IMR-90 (cell line): ENCODE data around the gene MSH5. TPM values are rescaled to one million over a fixed set of nuclear protein-coding genes. Genes with fewer than 3 reads are reported as not detected.

Source experiments
- ATAC-seq: fragments of 200-7000 bp; cut with Tn5 transposase; 2 replicates; pipeline ENCODE4 v1.9.1; 2020; ENCODE audit warnings: low read depth, mild to moderate bottlenecking, moderate library complexity
- BruUV-seq: library from RNA; stranded (reverse); fragments of 400-500 nt; replicated peaks from 2 replicates; lab custom pipeline; 2021; lab: Mats Ljungman, UMichigan
- CTCF ChIA-PET: fragments of 300-600 bp; formaldehyde crosslinking; extraction: SDS; loops from one replicate; lab custom pipeline; 2021; ENCODE audit warnings: antibody characterized with exemption; lab: Yijun Ruan, JAX
- POLR2A ChIA-PET: fragments of 300-600 bp; sonication (Branson Sonifier 250); formaldehyde crosslinking; loops from one replicate; lab custom pipeline; 2022; ENCODE audit warnings: antibody characterized with exemption; ENCODE audit not compliant: unreplicated experiment; lab: Charles Lee
- DNase-seq: peaks from one replicate; pipeline ENCODE4 v3.0.0; 2013
- H2AFZ ChIP-seq: replicated peaks from 2 replicates; pipeline ENCODE3; 2013; ENCODE audit warnings: low read length, mild to moderate bottlenecking; ENCODE audit not compliant: poor library complexity
- H2AK5ac ChIP-seq: 2 replicates; pipeline ENCODE4 v1.6.1; 2013; ENCODE audit warnings: low read depth, low read length, inconsistent platforms
- H2AK9ac ChIP-seq: replicated peaks from 2 replicates; pipeline ENCODE3; 2013; ENCODE audit warnings: mild to moderate bottlenecking, low read depth, low read length, moderate library complexity; ENCODE audit not compliant: poor library complexity
- H2BK120ac ChIP-seq: 2 replicates; pipeline ENCODE4 v1.6.1; 2013; ENCODE audit warnings: low read depth, low read length, inconsistent platforms
- H2BK15ac ChIP-seq: 3 replicates; pipeline ENCODE4 v1.6.1; 2013; ENCODE audit warnings: low read depth, low read length, inconsistent platforms
- H2BK20ac ChIP-seq: 2 replicates; pipeline ENCODE4 v1.6.1; 2013; ENCODE audit warnings: low read depth, mild to moderate bottlenecking, inconsistent platforms, low read length, moderate library complexity
- H2BK5ac ChIP-seq: 2 replicates; pipeline ENCODE4 v1.6.1; 2013; ENCODE audit warnings: mild to moderate bottlenecking, low read depth, low read length, inconsistent platforms; ENCODE audit not compliant: poor library complexity, severe bottlenecking
- H3K14ac ChIP-seq: replicated peaks from 2 replicates; pipeline ENCODE4 v1.6.1; 2013; ENCODE audit warnings: low read depth, low read length, inconsistent platforms
- H3K18ac ChIP-seq: 2 replicates; pipeline ENCODE4 v1.6.1; 2013; ENCODE audit warnings: low read depth, low read length, control low read depth
- H3K23ac ChIP-seq: 2 replicates; pipeline ENCODE4 v1.6.1; 2013; ENCODE audit warnings: low read depth, low read length, inconsistent platforms
- H3K27ac ChIP-seq: 2 replicates; pipeline ENCODE4 v1.5.1; 2013; ENCODE audit warnings: mild to moderate bottlenecking, control low read depth, low read length; ENCODE audit not compliant: insufficient read depth
- H3K27me3 ChIP-seq: 2 replicates; pipeline ENCODE4 v1.6.1; 2013; ENCODE audit warnings: low read length; ENCODE audit not compliant: control insufficient read depth, insufficient read depth
- H3K36me3 ChIP-seq: 2 replicates; pipeline ENCODE4 v1.6.1; 2013; ENCODE audit warnings: low read length, mixed read lengths; ENCODE audit not compliant: control insufficient read depth, insufficient read depth
- H3K4ac ChIP-seq: 2 replicates; pipeline ENCODE4 v1.6.1; 2013; ENCODE audit warnings: low read depth, low read length, inconsistent platforms
- H3K4me1 ChIP-seq: 2 replicates; pipeline ENCODE4 v1.6.1; 2013; ENCODE audit warnings: low read length, mixed read lengths; ENCODE audit not compliant: control insufficient read depth, insufficient read depth
- H3K4me2 ChIP-seq: 2 replicates; pipeline ENCODE4 v1.6.1; 2013; ENCODE audit warnings: low read depth, mild to moderate bottlenecking, control low read depth, low read length, moderate library complexity
- H3K4me3 ChIP-seq: 2 replicates; pipeline ENCODE4 v1.5.1; 2013; ENCODE audit warnings: low read depth, mild to moderate bottlenecking, control low read depth, low read length, moderate library complexity; ENCODE audit not compliant: insufficient read depth
- H3K56ac ChIP-seq: 2 replicates; pipeline ENCODE4 v1.6.1; 2013; ENCODE audit warnings: low read length, inconsistent platforms; ENCODE audit not compliant: insufficient read depth; ENCODE audit errors: extremely low read depth
- H3K79me1 ChIP-seq, 2 experiments: 2 replicates each; pipeline ENCODE4 v1.6.1; 2013; ENCODE audit warnings: low read length in 2 of 2, inconsistent platforms in 1 of 2, low read depth in 1 of 2
- H3K9ac ChIP-seq: 2 replicates; pipeline ENCODE4 v1.6.1; 2013; ENCODE audit warnings: low read depth, low read length, control low read depth
- H3K9me1 ChIP-seq: 2 replicates; pipeline ENCODE4 v1.6.1; 2013; ENCODE audit warnings: low read length, inconsistent platforms; ENCODE audit not compliant: insufficient read depth
- H3K9me3 ChIP-seq: 2 replicates; pipeline ENCODE4 v1.6.1; 2013; ENCODE audit warnings: low read length; ENCODE audit not compliant: control insufficient read depth, insufficient read depth
- H4K20me1 ChIP-seq: 2 replicates; pipeline ENCODE4 v1.6.1; 2013; ENCODE audit warnings: low read length, inconsistent platforms; ENCODE audit not compliant: insufficient read depth
- H4K5ac ChIP-seq: 2 replicates; pipeline ENCODE4 v1.6.1; 2013; ENCODE audit warnings: mild to moderate bottlenecking, low read depth, low read length, control low read depth
- H4K8ac ChIP-seq, 2 experiments: 2 replicates each; pipeline ENCODE4 v1.6.1; 2013; ENCODE audit warnings: low read depth in 2 of 2, low read length in 2 of 2, control low read depth in 1 of 2, inconsistent platforms in 1 of 2
- H4K91ac ChIP-seq: 2 replicates; pipeline ENCODE4 v1.6.1; 2013; ENCODE audit warnings: low read depth, low read length, inconsistent platforms; ENCODE audit not compliant: insufficient read depth
- BHLHE40 ChIP-seq: fragments of 150-350 bp; IDR thresholded peaks from 2 replicates; pipeline ENCODE4 v1.6.1; 2016; ENCODE audit warnings: mild to moderate bottlenecking, low read depth, low read length
- CEBPB ChIP-seq: IDR thresholded peaks from 2 replicates; pipeline ENCODE4 v1.6.1; 2012; ENCODE audit warnings: low read depth, low read length, improper control_type of control experiment
- ELK1 ChIP-seq: fragments of 150-350 bp; IDR thresholded peaks from 2 replicates; pipeline ENCODE4 v1.6.1; 2016; ENCODE audit warnings: low read depth, mild to moderate bottlenecking, low read length, moderate library complexity, borderline replicate concordance
- FOS ChIP-seq: fragments of 150-350 bp; IDR thresholded peaks from 2 replicates; pipeline ENCODE4 v1.6.1; 2016; ENCODE audit warnings: low read depth, low read length
- NFE2L2 ChIP-seq: fragments of 150-350 bp; IDR thresholded peaks from 2 replicates; pipeline ENCODE4 v1.6.1; 2016; ENCODE audit warnings: low read depth, mild to moderate bottlenecking, low read length
- POLR2A ChIP-seq: IDR thresholded peaks from 2 replicates; pipeline ENCODE4 v1.6.1; 2012; ENCODE audit warnings: mild to moderate bottlenecking, low read depth, low read length
- RAD21 ChIP-seq: IDR thresholded peaks from 2 replicates; pipeline ENCODE4 v1.6.1; 2012; ENCODE audit warnings: low read length, improper control_type of control experiment
- RCOR1 ChIP-seq: IDR thresholded peaks from 2 replicates; pipeline ENCODE4 v1.6.1; 2012; ENCODE audit warnings: mild to moderate bottlenecking, low read length, improper control_type of control experiment; ENCODE audit not compliant: insufficient replicate concordance
- RFX5 ChIP-seq: IDR thresholded peaks from 2 replicates; pipeline ENCODE4 v1.8.0; 2012; ENCODE audit warnings: low read depth, mild to moderate bottlenecking, low read length, moderate library complexity
- SMC3 ChIP-seq: fragments of 150-350 bp; IDR thresholded peaks from 2 replicates; pipeline ENCODE4 v1.6.1; 2016; ENCODE audit warnings: low read depth, mild to moderate bottlenecking, antibody characterized with exemption, low read length, moderate library complexity
- USF2 ChIP-seq: fragments of 150-350 bp; IDR thresholded peaks from 2 replicates; pipeline ENCODE4 v1.6.1; 2017; ENCODE audit warnings: mild to moderate bottlenecking, antibody characterized with exemption, low read length, low read depth
- WGBS, 2 experiments: methylation state at CpG; one replicate each; pipeline versions ENCODE4 v1.1.5 to v1.1.7; 2013; ENCODE audit warnings: missing lambda C conversion rate in 2 of 2; ENCODE audit not compliant: insufficient read length in 1 of 2; ENCODE audit errors: extremely low coverage in 2 of 2; 5-methylcytosine and 5-hydroxymethylcytosine counted together
- dilution Hi-C: fragments of 300-500 bp; cut with HindIII; formaldehyde crosslinking; loops from one replicate; pipeline ENCODE4 v1.14.3; 2018; ENCODE audit warnings: low sequenced_read_pairs; ENCODE audit not compliant: unreplicated experiment
- in situ Hi-C: fragments of 300-500 bp; cut with MboI; formaldehyde crosslinking; loops from 3 replicates; pipeline ENCODE4 v1.14.3; 2019; ENCODE audit warnings: low sequenced_read_pairs, inconsistent platforms, mixed read lengths
- intact Hi-C: fragments of 100-400 bp; cut with micrococcal nuclease; formaldehyde crosslinking; loops from 2 replicates; pipeline ENCODE4 v1.10.0; 2022
- polyA plus RNA-seq, 3 experiments: library from polyadenylated mRNA; depleted of rRNA; stranded (reverse); fragments of >200 nt; gene quantifications; 2 replicates each; pipeline ENCODE4 v1.2.3, GENCODE V29; 2012; ENCODE audit warnings: low replicate concordance in 1 of 3
- total RNA-seq: library from RNA; depleted of rRNA; stranded (reverse); fragments of >200 nt; gene quantifications from 2 replicates; pipeline ENCODE4 v1.2.3, GENCODE V29; 2012

The MSH5 gene
- total and polyA plus RNA-seq, 2 of the 4 experiments (the other 2 are of a cell fraction) = 5.6 to 15.7 TPM

GRCh38 chr6:31693535-31693934 is 46.3 kb upstream of the MSH5 start:
- WGBS, 2 experiments = 83% methylated on average over 1 of the region's 6 CpGs; no CpG with 5 or more reads in 1 of the 2 experiments
- no peak overlapping the region for H2BK20ac ChIP-seq
- H3K23ac ChIP-seq = no peak overlapping the region
- ChIA-PET CTCF (no interaction called here), POLR2A (no interaction called here)
- H2BK15ac ChIP-seq = no peak overlapping the region
- H3K9ac ChIP-seq = no peak overlapping the region
- H3K27me3 ChIP-seq = no peaks in the 10 kb centered on the region
- H3K56ac ChIP-seq = no peak overlapping the region
- no peak overlapping the region for H4K91ac ChIP-seq
- no peak overlapping the region for H3K18ac ChIP-seq
- H3K4ac ChIP-seq = no peak overlapping the region
- no peak overlapping the region for H3K4me2 ChIP-seq
- no peaks in the 10 kb centered on the region for H3K9me1 ChIP-seq
- H2AFZ ChIP-seq = no peak overlapping the region
- no peaks in the 10 kb centered on the region for H3K9me3 ChIP-seq
- no peaks in the 10 kb centered on the region for H3K4me1 ChIP-seq
- H2BK120ac ChIP-seq = no peak overlapping the region
- H3K79me1 ChIP-seq = peaks cover 4 to 19% of the 10 kb centered on the region in 2 experiments; a peak in 3 of 4 replicates
- H4K20me1 ChIP-seq = 0 out of 2 replicates have a peak, but pooled peaks cover 4% of the 10 kb centered on the region
- no peak for TF ChIP-seq ELK1
- TF ChIP-seq RAD21 = no peak
- no peak for TF ChIP-seq RFX5
- TF ChIP-seq NFE2L2 = no peak
- TF ChIP-seq FOS = no peak
- no peak for TF ChIP-seq CEBPB
- TF ChIP-seq USF2 = no peak
- TF ChIP-seq RCOR1 = no peak
- no peak for TF ChIP-seq POLR2A
- TF ChIP-seq BHLHE40 = no peak
- TF ChIP-seq SMC3 = no peak
- H3K36me3 ChIP-seq = peaks cover 63% of the 10 kb centered on the region
- H4K5ac ChIP-seq = no peak overlapping the region
- dilution Hi-C loops (no loop called here), intact Hi-C loops (no loop called here), in situ Hi-C loops (no loop called here)
- no peak overlapping the region for H2AK9ac ChIP-seq
- H3K4me3 ChIP-seq = no peak overlapping the region
- BruUV-seq = no TSS peak
- no peak overlapping the region for H2AK5ac ChIP-seq
- no peak for ATAC-seq
- no peak overlapping the region for H3K27ac ChIP-seq
- H3K14ac ChIP-seq = no peak overlapping the region
- no peak overlapping the region for H4K8ac ChIP-seq
- no peak for DNase-seq
- H2BK5ac ChIP-seq = no peak overlapping the region
